DND-41 (cell line): ENCODE measurements around the gene HAAO.
A peak's percentile ranks its signal among the peaks of the same experiment; 100 is the strongest.

ENCODE experiments used
- ATAC-seq: fragments of 200-7000 bp; cut with Tn5 transposase; 3 replicates; pipeline ENCODE4 v1.9.1; 2021; ENCODE audit warnings: low read depth; ENCODE audit not compliant: insufficient read depth
- DNase-seq: peaks from one replicate; pipeline ENCODE4 v3.0.0-alpha.2; 2020
- H2AFZ ChIP-seq: 2 replicates; pipeline ENCODE4 v1.6.0; 2012; ENCODE audit warnings: low read depth, low read length
- H3K27ac ChIP-seq: 2 replicates; pipeline ENCODE4 v1.5.1; 2012; ENCODE audit warnings: low read length, inconsistent platforms
- H3K27me3 ChIP-seq: fragments of 200-600 bp; sonication (generic); 2 replicates; pipeline ENCODE4 v1.6.0; 2012; ENCODE audit warnings: low read length, mild to moderate bottlenecking, inconsistent platforms; ENCODE audit not compliant: insufficient read depth, poor library complexity
- H3K36me3 ChIP-seq: 2 replicates; pipeline ENCODE4 v1.5.1; 2012; ENCODE audit warnings: low read length, inconsistent platforms; ENCODE audit not compliant: insufficient read depth
- H3K4me1 ChIP-seq: 2 replicates; pipeline ENCODE4 v1.5.1; 2012; ENCODE audit warnings: mild to moderate bottlenecking, low read length; ENCODE audit not compliant: insufficient read depth
- H3K4me2 ChIP-seq: 2 replicates; pipeline ENCODE4 v1.6.0; 2012; ENCODE audit warnings: mild to moderate bottlenecking, moderate library complexity, low read length, inconsistent platforms; ENCODE audit not compliant: insufficient read depth
- H3K4me3 ChIP-seq, 2 experiments: fragments of 200-600 bp in 1 of 2; shearing (Covaris generic) in 1 of 2; 2 replicates each; pipeline ENCODE4 v1.5.1; 2012 to 2016; ENCODE audit warnings: inconsistent platforms in 2 of 2, low read length in 2 of 2, mild to moderate bottlenecking in 2 of 2, low read depth in 1 of 2, moderate library complexity in 1 of 2
- H3K79me2 ChIP-seq: 2 replicates; pipeline ENCODE4 v1.6.0; 2012; ENCODE audit warnings: low read length, inconsistent platforms; ENCODE audit not compliant: insufficient read depth
- H3K9ac ChIP-seq: 2 replicates; pipeline ENCODE4 v1.6.0; 2012; ENCODE audit warnings: low read depth, mild to moderate bottlenecking, inconsistent platforms, low read length, moderate library complexity
- H3K9me3 ChIP-seq: 2 replicates; pipeline ENCODE4 v1.5.1; 2012; ENCODE audit warnings: low read length, moderate library complexity, mild to moderate bottlenecking, inconsistent platforms; ENCODE audit not compliant: insufficient read depth, severe bottlenecking
- H4K20me1 ChIP-seq: 2 replicates; pipeline ENCODE4 v1.6.0; 2012; ENCODE audit warnings: low read length; ENCODE audit not compliant: insufficient read depth
- EZH2 ChIP-seq: IDR thresholded peaks from 3 replicates; pipeline ENCODE4 v1.6.1; 2012; ENCODE audit warnings: borderline replicate concordance, low read depth, mild to moderate bottlenecking, moderate library complexity, low read length, inconsistent platforms; ENCODE audit not compliant: severe bottlenecking
- TF ChIP-seq, protein P1 (sequence below): IDR thresholded peaks from 2 replicates; pipeline ENCODE4 v1.5.1; 2012; ENCODE audit warnings: borderline replicate concordance, low read length, moderate library complexity, mild to moderate bottlenecking; ENCODE audit not compliant: poor library complexity, severe bottlenecking; ENCODE audit errors: extremely low read depth

HAAO gene

DNA sequence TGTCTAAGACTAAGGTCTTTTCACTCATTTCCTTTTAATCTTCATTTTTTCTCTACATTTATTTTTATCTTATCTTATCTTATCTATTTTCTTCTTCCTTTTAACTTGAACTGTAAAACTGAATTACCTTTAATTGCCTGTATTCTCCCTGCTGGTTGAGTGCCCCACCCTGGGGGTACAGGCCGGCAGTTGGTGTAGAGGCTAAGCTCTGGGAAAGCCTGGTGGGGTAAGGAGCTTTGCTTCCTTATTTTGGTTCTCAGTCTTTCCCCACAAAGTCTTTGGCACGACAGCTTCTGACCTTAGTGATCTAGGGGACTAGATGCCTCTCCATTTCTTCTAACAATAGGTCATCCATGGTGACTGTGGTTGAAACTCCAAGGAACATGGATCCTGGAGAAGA, 26.8 kb upstream of the HAAO start:
- TF ChIP-seq EZH2, result no peak
- TF ChIP-seq, protein P1, sequence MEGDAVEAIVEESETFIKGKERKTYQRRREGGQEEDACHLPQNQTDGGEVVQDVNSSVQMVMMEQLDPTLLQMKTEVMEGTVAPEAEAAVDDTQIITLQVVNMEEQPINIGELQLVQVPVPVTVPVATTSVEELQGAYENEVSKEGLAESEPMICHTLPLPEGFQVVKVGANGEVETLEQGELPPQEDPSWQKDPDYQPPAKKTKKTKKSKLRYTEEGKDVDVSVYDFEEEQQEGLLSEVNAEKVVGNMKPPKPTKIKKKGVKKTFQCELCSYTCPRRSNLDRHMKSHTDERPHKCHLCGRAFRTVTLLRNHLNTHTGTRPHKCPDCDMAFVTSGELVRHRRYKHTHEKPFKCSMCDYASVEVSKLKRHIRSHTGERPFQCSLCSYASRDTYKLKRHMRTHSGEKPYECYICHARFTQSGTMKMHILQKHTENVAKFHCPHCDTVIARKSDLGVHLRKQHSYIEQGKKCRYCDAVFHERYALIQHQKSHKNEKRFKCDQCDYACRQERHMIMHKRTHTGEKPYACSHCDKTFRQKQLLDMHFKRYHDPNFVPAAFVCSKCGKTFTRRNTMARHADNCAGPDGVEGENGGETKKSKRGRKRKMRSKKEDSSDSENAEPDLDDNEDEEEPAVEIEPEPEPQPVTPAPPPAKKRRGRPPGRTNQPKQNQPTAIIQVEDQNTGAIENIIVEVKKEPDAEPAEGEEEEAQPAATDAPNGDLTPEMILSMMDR, result no peak
- ATAC-seq, result no peak
- Histone ChIP-seq H3K27ac (no peak overlapping the region), H3K79me2 (no peaks in the 10 kb centered on the region), H3K4me1 (no peaks in the 10 kb centered on the region), H4K20me1 (no peaks in the 10 kb centered on the region), H3K27me3 (no peaks in the 10 kb centered on the region), H3K4me2 (no peak overlapping the region), H3K4me3 (no peak overlapping the region), H3K9me3 (peaks cover 3% of the 10 kb centered on the region), H3K9ac (no peak overlapping the region), H2AFZ (no peak overlapping the region), H3K36me3 (no peaks in the 10 kb centered on the region)
- DNase-seq, result no peak

DNA sequence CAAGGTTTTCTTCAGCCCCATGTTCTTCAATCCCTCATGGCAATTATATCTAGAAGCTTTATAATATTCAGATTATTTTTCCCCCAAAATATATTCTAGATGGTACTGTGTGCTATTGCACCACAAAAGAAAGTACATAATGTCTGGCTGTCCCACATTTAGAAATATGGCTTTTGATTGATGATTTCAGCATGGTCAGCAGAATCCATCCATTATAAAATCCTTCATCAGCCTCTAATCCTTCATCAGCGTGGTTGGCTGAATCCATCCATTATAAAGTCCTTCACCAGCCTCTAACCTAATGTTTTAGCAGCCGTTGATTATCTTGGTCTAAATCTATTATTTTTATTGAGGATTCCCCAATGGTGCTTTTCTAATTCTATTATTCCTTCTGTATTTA, 23.3 kb upstream of the HAAO start:
- no peaks in the 10 kb centered on the region for H3K27me3 ChIP-seq
- H3K36me3 ChIP-seq, result no peaks in the 10 kb centered on the region
- peaks cover 9% of the 10 kb centered on the region for H3K4me1 ChIP-seq
- no peak for ATAC-seq
- H3K9me3 ChIP-seq, result peaks cover 3% of the 10 kb centered on the region
- no peaks in the 10 kb centered on the region for H3K79me2 ChIP-seq
- no peak for TF ChIP-seq EZH2
- TF ChIP-seq, protein P1, result no peak
- no peak overlapping the region for H3K4me3 ChIP-seq
- no peak overlapping the region for H3K9ac ChIP-seq
- no peak overlapping the region for H3K4me2 ChIP-seq
- no peaks in the 10 kb centered on the region for H4K20me1 ChIP-seq
- no peak overlapping the region for H2AFZ ChIP-seq
- H3K27ac ChIP-seq, result no peak overlapping the region
- no peak for DNase-seq

DNA sequence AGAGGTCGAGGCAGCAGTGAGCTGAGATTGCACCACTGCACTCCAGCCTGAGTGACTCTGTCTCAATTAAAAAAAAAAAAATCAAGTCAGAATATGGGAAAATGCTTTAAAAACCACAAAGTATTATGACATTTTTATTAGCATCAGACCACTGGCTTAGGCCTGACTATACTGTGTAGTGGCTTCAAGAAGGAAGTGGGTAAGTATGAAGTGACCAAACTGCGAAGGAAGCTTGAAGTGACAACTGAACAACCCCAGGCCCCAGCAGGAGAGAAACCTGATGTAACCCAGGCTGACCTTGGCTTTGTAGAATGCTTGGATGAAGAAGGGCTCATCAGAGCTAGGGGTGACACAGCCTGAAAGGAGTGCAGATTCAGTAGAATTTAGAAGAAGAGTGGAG, 21.4 kb upstream of the HAAO start:
- Histone ChIP-seq H3K4me1 (peaks cover 23% of the 10 kb centered on the region), H3K9ac (no peak overlapping the region), H3K27me3 (no peaks in the 10 kb centered on the region), H4K20me1 (no peaks in the 10 kb centered on the region), H3K27ac (no peak overlapping the region), H3K79me2 (no peaks in the 10 kb centered on the region), H3K9me3 (peaks cover 3% of the 10 kb centered on the region), H3K36me3 (no peaks in the 10 kb centered on the region), H3K4me2 (no peak overlapping the region), H3K4me3 (no peak overlapping the region), H2AFZ (no peak overlapping the region)
- DNase-seq (no peak), ATAC-seq (no peak)
- TF ChIP-seq EZH2, result no peak
- TF ChIP-seq, protein P1, result no peak

DNA sequence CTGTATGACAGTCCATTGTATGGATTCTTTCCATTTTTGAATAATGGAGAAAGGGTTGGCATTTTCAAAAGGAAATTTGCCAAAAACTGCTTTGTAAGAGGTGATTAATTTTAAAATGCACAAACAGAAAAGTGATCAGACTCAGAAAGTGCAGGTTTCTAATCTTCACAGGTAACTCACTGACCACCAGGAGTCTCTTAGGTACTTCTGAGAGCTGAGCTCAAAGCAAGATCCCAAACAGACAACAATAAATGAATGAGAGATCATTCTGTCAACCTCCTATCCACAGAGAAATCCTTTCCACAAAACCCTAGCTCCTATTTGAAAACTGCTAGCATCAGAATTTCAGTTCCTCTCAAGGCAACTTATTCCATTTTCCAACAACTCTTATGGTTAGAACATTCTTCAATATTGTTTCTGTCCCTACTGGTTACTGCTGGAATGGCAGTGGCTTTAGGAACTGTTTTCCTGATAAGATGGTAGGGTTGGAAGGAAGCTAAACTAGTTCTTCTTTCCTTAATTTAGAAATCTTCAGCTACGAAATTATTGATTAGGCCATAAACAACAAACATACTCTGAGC, 20.6 kb upstream of the HAAO start:
- DNase-seq (no peak), ATAC-seq (no peak)
- H3K9me3 ChIP-seq, result no peaks in the 10 kb centered on the region
- no peak for TF ChIP-seq EZH2
- TF ChIP-seq, protein P1, result peak; percentile 53
- no peaks in the 10 kb centered on the region for H3K36me3 ChIP-seq
- H4K20me1 ChIP-seq, result no peaks in the 10 kb centered on the region
- H3K4me3 ChIP-seq, result no peak overlapping the region
- no peak overlapping the region for H3K27ac ChIP-seq
- peaks cover 23% of the 10 kb centered on the region for H3K4me1 ChIP-seq
- no peak overlapping the region for H3K4me2 ChIP-seq
- H3K79me2 ChIP-seq, result no peaks in the 10 kb centered on the region
- no peak overlapping the region for H2AFZ ChIP-seq
- no peak overlapping the region for H3K9ac ChIP-seq
- H3K27me3 ChIP-seq, result no peaks in the 10 kb centered on the region
